Measurements from ENCODE around the gene TEX53. TPM values are rescaled to one million over a fixed set of nuclear protein-coding genes. Genes with fewer than 3 reads are reported as not detected.
A peak's percentile ranks its signal among the peaks of the same experiment; 100 is the strongest.

The TEX53 gene
- total RNA-seq, 2 experiments from 2014 or later, result not detected

GRCh38 chr9:114653556-114654159 is 3.9 kb downstream of the TEX53 start:
- peak; percentile 89 for DNase-seq
- Mint-ChIP-seq H3K27ac (peak overlapping the region; percentile 55), H3K4me1 (peaks cover 24% of the 10 kb centered on the region), H3K9me3 (ENCODE audit: low read depth) (no peaks in the 10 kb centered on the region), H3K4me3 (no peak overlapping the region), H3K36me3 (peaks cover 6% of the 10 kb centered on the region), H3K27me3 (no peaks in the 10 kb centered on the region)
- CTCF ChIA-PET, result interaction anchor here (0.6 to 8.8 kb wide), 67 partner anchors 8 to 382 kb away, joined by 3 to 207 read pairs (median 4); partner anchors contain the start of genes ATP6V1G1, TMEM268 and WHRN
- peak; percentile 88 for ATAC-seq

- peaks cover 24% of the 10 kb centered on the region for H3K4me1 Mint-ChIP-seq
- H3K27ac Mint-ChIP-seq, result peak overlapping the region; percentile 55
- no peak for DNase-seq
These were observed 4.6 kb downstream of the TEX53 start for GRCh38 chr9:114652776-114653555.

GRCh38 chr9:114643896-114644295 is 13.7 kb downstream of the TEX53 start:
- Mint-ChIP-seq H3K4me3 (no peak overlapping the region), H3K9me3 (ENCODE audit: low read depth) (no peaks in the 10 kb centered on the region), H3K27ac (no peak overlapping the region), H3K27me3 (no peaks in the 10 kb centered on the region), H3K36me3 (peaks cover 49% of the 10 kb centered on the region), H3K4me1 (no peaks in the 10 kb centered on the region)
- ATAC-seq (no peak), DNase-seq (no peak)
- CTCF ChIA-PET, result interaction anchor here (1.2 to 1.9 kb wide), 3 partner anchors 10 to 238 kb away, joined by 3 to 5 read pairs (median 5); no protein-coding TSS in a partner anchor

More at GRCh38 chr9:114652776-114653555, 4.6 kb downstream of the TEX53 start:
- Mint-ChIP-seq H3K4me3 (no peak overlapping the region), H3K27me3 (no peaks in the 10 kb centered on the region), H3K36me3 (peaks cover 12% of the 10 kb centered on the region), H3K9me3 (ENCODE audit: low read depth) (no peaks in the 10 kb centered on the region)
- ATAC-seq, result peak; percentile 23
- CTCF ChIA-PET, result interaction anchor here (0.6 to 8.8 kb wide), 67 partner anchors 9 to 363 kb away, joined by 3 to 207 read pairs (median 3); partner anchors contain the start of genes ATP6V1G1, TMEM268 and WHRN

- H3K36me3 Mint-ChIP-seq, result peaks cover 42% of the 10 kb centered on the region
These were observed 14.6 kb downstream of the TEX53 start for GRCh38 chr9:114643001-114643400.

GRCh38 chr9:114641967-114642366 is 15.6 kb downstream of the TEX53 start:
- Mint-ChIP-seq H3K27ac (no peak overlapping the region), H3K36me3 (peaks cover 41% of the 10 kb centered on the region), H3K9me3 (ENCODE audit: low read depth) (no peaks in the 10 kb centered on the region), H3K4me3 (no peak overlapping the region), H3K4me1 (no peaks in the 10 kb centered on the region), H3K27me3 (no peaks in the 10 kb centered on the region)
- DNase-seq, result no peak
- CTCF ChIA-PET, result interaction anchor here (0.7 to 1.1 kb wide), 3 partner anchors 12 to 236 kb away, joined by 3 read pairs; no protein-coding TSS in a partner anchor
- ATAC-seq, result no peak

More at GRCh38 chr9:114643001-114643400, 14.6 kb downstream of the TEX53 start:
- CTCF ChIA-PET, result interaction anchor here (0.7 to 1.2 kb wide), 2 partner anchors 17 to 238 kb away, joined by 3 read pairs; no protein-coding TSS in a partner anchor
- H3K27me3 Mint-ChIP-seq, result no peaks in the 10 kb centered on the region
- ATAC-seq, result no peak
- no peaks in the 10 kb centered on the region for H3K4me1 Mint-ChIP-seq
- no peak overlapping the region for H3K4me3 Mint-ChIP-seq
- H3K27ac Mint-ChIP-seq, result no peak overlapping the region
- H3K9me3 Mint-ChIP-seq (ENCODE audit: low read depth), result no peaks in the 10 kb centered on the region
- no peak for DNase-seq

GRCh38 chr9:114638404-114638803 is 19.2 kb downstream of the TEX53 start:
- no peak for ATAC-seq
- no peak for DNase-seq
- H3K27me3 Mint-ChIP-seq, result no peaks in the 10 kb centered on the region
- no peak overlapping the region for H3K27ac Mint-ChIP-seq
- H3K4me1 Mint-ChIP-seq, result no peaks in the 10 kb centered on the region
- H3K36me3 Mint-ChIP-seq, result peaks cover 27% of the 10 kb centered on the region
- CTCF ChIA-PET, result interaction anchor here (1.2 to 4.2 kb wide), 2 partner anchors 14 to 131 kb away, joined by 3 to 20 read pairs; no protein-coding TSS in a partner anchor
- no peak overlapping the region for H3K4me3 Mint-ChIP-seq
- no peaks in the 10 kb centered on the region for H3K9me3 Mint-ChIP-seq (ENCODE audit: low read depth)

- H3K36me3 Mint-ChIP-seq, result peaks cover 30% of the 10 kb centered on the region
These were observed 23.2 kb downstream of the TEX53 start for GRCh38 chr9:114634387-114634786.

GRCh38 chr9:114633438-114634089 is 24.0 kb downstream of the TEX53 start:
- no peak overlapping the region for H3K4me3 Mint-ChIP-seq
- no peaks in the 10 kb centered on the region for H3K27me3 Mint-ChIP-seq
- no peaks in the 10 kb centered on the region for H3K9me3 Mint-ChIP-seq (ENCODE audit: low read depth)
- peaks cover 33% of the 10 kb centered on the region for H3K36me3 Mint-ChIP-seq
- DNase-seq (no peak), ATAC-seq (no peak)
- CTCF ChIA-PET, result no interaction called here
- no peaks in the 10 kb centered on the region for H3K4me1 Mint-ChIP-seq
- no peak overlapping the region for H3K27ac Mint-ChIP-seq

More at GRCh38 chr9:114634387-114634786, 23.2 kb downstream of the TEX53 start:
- H3K4me1 Mint-ChIP-seq, result no peaks in the 10 kb centered on the region
- no peak for ATAC-seq
- no peak overlapping the region for H3K4me3 Mint-ChIP-seq
- DNase-seq, result no peak
- no peak overlapping the region for H3K27ac Mint-ChIP-seq
- no peaks in the 10 kb centered on the region for H3K9me3 Mint-ChIP-seq (ENCODE audit: low read depth)
- H3K27me3 Mint-ChIP-seq, result no peaks in the 10 kb centered on the region
- CTCF ChIA-PET, result no interaction called here

- H3K36me3 Mint-ChIP-seq, result peaks cover 33% of the 10 kb centered on the region
- H3K27ac Mint-ChIP-seq, result no peak overlapping the region
These were observed 26.4 kb downstream of the TEX53 start for GRCh38 chr9:114631166-114631565.

GRCh38 chr9:114629563-114630090 is 28.0 kb downstream of the TEX53 start:
- H3K27me3 Mint-ChIP-seq, result no peaks in the 10 kb centered on the region
- no peaks in the 10 kb centered on the region for H3K9me3 Mint-ChIP-seq (ENCODE audit: low read depth)
- ATAC-seq (no peak), DNase-seq (no peak)
- H3K36me3 Mint-ChIP-seq, result peaks cover 29% of the 10 kb centered on the region
- CTCF ChIA-PET, result interaction anchor here (1.0 kb wide), 1 partner anchor 125 kb away, joined by 3 read pairs; no protein-coding TSS in a partner anchor
- H3K27ac Mint-ChIP-seq, result no peak overlapping the region
- no peak overlapping the region for H3K4me3 Mint-ChIP-seq
- no peaks in the 10 kb centered on the region for H3K4me1 Mint-ChIP-seq

More at GRCh38 chr9:114631166-114631565, 26.4 kb downstream of the TEX53 start:
- Mint-ChIP-seq H3K4me1 (no peaks in the 10 kb centered on the region), H3K4me3 (no peak overlapping the region), H3K27me3 (no peaks in the 10 kb centered on the region), H3K9me3 (ENCODE audit: low read depth) (no peaks in the 10 kb centered on the region)
- CTCF ChIA-PET, result no interaction called here
- DNase-seq (no peak), ATAC-seq (no peak)

- DNase-seq, result no peak
- no peaks in the 10 kb centered on the region for H3K27me3 Mint-ChIP-seq
- no peaks in the 10 kb centered on the region for H3K4me1 Mint-ChIP-seq
- CTCF ChIA-PET, result interaction anchor here (1.7 kb wide), 1 partner anchor 11 kb away, joined by 4 read pairs; no protein-coding TSS in a partner anchor
- H3K9me3 Mint-ChIP-seq (ENCODE audit: low read depth), result no peaks in the 10 kb centered on the region
- H3K4me3 Mint-ChIP-seq, result no peak overlapping the region
- H3K27ac Mint-ChIP-seq, result no peak overlapping the region
- H3K36me3 Mint-ChIP-seq, result peaks cover 27% of the 10 kb centered on the region
- ATAC-seq, result no peak
These were observed 30.1 kb downstream of the TEX53 start for GRCh38 chr9:114627553-114627952.

- H3K4me3 Mint-ChIP-seq, result no peak overlapping the region
- no peaks in the 10 kb centered on the region for H3K9me3 Mint-ChIP-seq (ENCODE audit: low read depth)
- peaks cover 35% of the 10 kb centered on the region for H3K36me3 Mint-ChIP-seq
These were observed 31.1 kb downstream of the TEX53 start for GRCh38 chr9:114626415-114627020.

More at GRCh38 chr9:114626415-114627020, 31.1 kb downstream of the TEX53 start:
- H3K4me1 Mint-ChIP-seq, result no peaks in the 10 kb centered on the region
- no peaks in the 10 kb centered on the region for H3K27me3 Mint-ChIP-seq
- CTCF ChIA-PET, result interaction anchor here (1.4 to 1.7 kb wide), 2 partner anchors 10 to 17 kb away, joined by 3 to 4 read pairs; no protein-coding TSS in a partner anchor
- DNase-seq (no peak), ATAC-seq (no peak)
- H3K27ac Mint-ChIP-seq, result no peak overlapping the region
